Activated T-helper 1 cell treated with anti-CD3 and anti-CD28 coated beads, Interleukin-2, amount 50 U/mL, for 16 hours (primary cell): Measurements from ENCODE around the gene SATB2.

ENCODE experiments used
- DNase-seq, 2 donors: peaks; one replicate each; pipeline ENCODE4 v3.0.0-alpha.2; 2020; ENCODE audit warnings: low read depth in 1 of 2, low spot score in 1 of 2

SATB2 gene

GRCh38 chr2:199261239-199261638 is 196.5 kb downstream of the SATB2 start:
- no peak for DNase-seq

GRCh38 chr2:199259671-199260070 is 198.1 kb downstream of the SATB2 start:
- DNase-seq = no peak

GRCh38 chr2:199258291-199258690 is 199.4 kb downstream of the SATB2 start:
- no peak for DNase-seq

GRCh38 chr2:199257261-199258224 is 200.2 kb downstream of the SATB2 start:
- DNase-seq = no peak

- no peak for DNase-seq
Measured at GRCh38 chr2:199230091-199230490, 227.6 kb downstream of the SATB2 start.

- DNase-seq = no peak
Measured at GRCh38 chr2:199228887-199229819, 228.6 kb downstream of the SATB2 start.

GRCh38 chr2:199223791-199224190 is 233.9 kb downstream of the SATB2 start:
- DNase-seq = no peak

GRCh38 chr2:199220920-199221319 is 236.8 kb downstream of the SATB2 start:
- no peak for DNase-seq

GRCh38 chr2:199219551-199219950 is 238.2 kb downstream of the SATB2 start:
- DNase-seq = no peak
